Fibroblast of gingiva (primary cell): ENCODE results near the gene MAS1.

Source experiments
- DNase-seq: peaks from one replicate; pipeline ENCODE4 v3.0.0-alpha.2; 2011; ENCODE audit warnings: low read depth

Gene MAS1

DNA sequence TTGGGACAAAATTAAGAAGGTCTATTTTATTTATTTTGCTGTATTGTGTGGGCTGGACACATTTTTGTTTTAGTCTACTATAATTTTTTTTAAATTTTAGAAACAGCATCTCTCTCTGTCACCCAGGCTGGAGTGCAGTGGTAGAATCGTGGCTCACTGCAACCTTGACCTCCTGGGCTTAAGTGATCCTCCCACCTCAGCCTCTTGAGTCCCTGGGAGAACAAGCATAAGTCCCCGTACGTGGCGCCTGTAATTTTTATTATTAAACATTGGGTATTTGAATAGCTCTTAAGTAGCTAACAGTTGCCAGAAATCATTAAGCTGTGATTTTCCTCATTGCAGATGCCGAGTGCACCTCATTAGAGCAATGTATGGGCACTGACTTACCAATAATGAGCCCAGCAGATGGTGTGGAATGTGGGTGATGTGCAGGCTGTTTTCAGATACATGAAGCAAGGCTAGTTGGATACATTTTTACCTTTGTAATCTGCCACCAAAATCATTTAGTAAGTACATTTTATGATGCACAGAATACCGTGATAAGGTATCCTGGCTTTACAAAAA lies 10.3 kb upstream of the MAS1 start:
- DNase-seq: no peak

- no peak for DNase-seq
Measured at GRCh38 chr6:159884720-159885119, 6.1 kb upstream of the MAS1 start.

- DNase-seq: no peak
Measured at GRCh38 chr6:159886270-159886669, 4.5 kb upstream of the MAS1 start.

DNA sequence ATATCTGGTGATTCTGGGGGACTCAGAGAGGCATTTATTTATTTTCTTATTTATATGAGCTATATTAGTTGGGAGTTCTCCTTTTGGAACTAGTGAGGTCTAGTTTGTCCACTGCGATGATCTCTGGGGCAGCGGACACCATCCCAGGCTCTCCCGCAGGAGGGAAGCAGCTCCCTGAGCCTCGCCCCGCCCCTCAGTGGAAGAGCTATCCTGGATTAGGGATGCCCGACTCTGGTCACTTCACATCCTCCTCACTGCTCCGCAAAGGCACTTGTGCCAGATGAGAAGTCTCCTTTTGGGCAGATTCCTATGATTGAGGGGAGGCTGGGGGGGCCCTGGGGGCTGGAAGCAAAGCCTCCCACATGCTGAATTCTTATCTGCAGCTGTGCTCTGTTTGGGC lies 3.6 kb upstream of the MAS1 start:
- DNase-seq: no peak

GRCh38 chr6:159887761-159888160 lies 3.0 kb upstream of the MAS1 start:
- no peak for DNase-seq

DNA sequence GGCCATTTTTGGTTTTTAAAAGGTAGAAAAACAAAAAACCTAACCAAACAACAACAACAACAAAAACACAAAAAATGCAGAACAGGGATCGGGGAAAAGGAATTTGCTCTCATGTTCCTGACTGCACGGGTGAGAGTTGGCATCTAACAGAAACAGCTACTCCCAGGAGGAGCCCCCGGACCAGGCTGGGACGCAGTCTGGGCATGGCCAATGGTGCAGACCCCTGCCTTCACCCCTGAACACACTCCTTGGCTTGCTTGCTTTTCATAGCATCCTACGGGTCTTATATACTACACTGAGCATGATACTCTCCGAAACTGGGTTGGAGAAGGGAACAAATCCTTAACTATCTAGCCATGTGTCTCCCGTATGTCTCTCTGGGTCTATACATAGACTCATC lies 587 bp upstream of the MAS1 start:
- no peak for DNase-seq

DNA sequence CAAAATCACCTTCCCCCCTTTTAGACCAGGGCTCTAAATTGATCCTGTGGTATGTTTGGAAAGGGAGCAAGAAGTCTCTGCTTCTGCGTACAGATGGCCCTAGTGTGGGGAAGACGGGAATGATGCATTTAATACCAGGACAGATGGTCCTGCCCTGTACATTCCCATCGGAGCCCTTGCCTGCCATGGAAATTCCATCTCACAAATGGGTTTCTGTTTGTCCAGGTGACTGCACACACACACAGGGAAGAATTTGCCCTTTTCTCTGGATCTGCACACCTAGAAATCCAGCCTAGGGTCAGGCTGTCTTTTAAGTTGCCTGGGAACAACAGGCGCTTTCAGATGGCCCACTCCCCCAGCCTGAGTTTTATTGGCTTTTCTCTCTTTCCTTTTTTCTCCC lies 1.3 kb downstream of the MAS1 start:
- DNase-seq: no peak

DNA sequence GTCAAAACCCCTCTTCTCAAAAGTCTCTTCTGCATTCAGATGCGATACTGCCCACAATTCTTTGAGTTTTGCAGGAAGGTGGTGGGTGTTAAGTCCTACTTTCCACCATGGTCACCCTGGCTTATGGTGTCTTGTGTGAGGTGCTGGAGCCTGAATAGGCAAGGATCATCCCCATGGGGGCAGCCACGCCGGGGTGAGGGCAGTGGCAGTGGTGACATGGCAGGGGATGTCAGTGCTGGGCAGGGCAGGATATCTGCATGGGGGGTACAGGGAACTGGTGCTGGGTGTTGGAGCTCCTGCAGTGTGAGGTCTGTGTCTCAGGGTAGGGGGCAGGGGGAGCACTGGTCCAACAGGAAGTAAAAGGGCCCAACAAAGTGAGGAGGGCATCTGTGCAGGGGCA lies 2.3 kb downstream of the MAS1 start:
- no peak for DNase-seq

DNA sequence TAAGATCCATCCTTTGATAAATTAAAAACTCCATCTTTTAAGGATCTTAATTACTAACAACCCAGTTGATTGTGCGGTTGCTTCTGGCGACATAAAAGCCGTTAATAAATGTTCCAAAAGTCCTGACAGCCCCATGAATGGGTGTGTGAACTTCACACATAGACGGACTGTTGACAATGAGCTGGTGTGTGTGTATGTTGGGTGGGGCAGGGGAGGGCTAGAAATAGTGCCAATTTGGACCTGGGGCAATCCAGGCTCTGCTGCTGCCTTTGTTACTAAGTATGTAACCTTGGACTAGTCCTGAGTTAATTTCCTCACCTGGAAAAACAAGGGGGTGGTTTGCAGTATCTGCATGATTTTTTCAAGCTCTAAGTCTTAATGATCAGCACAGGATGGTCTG lies 4.2 kb downstream of the MAS1 start:
- DNase-seq: no peak

- no peak for DNase-seq
Measured at GRCh38 chr6:159897603-159898002, 6.8 kb downstream of the MAS1 start.

GRCh38 chr6:159898519-159898918 lies 7.7 kb downstream of the MAS1 start:
- no peak for DNase-seq

- DNase-seq: peak; percentile 91
Measured at GRCh38 chr6:159899994-159900745, 9.4 kb downstream of the MAS1 start.

DNA sequence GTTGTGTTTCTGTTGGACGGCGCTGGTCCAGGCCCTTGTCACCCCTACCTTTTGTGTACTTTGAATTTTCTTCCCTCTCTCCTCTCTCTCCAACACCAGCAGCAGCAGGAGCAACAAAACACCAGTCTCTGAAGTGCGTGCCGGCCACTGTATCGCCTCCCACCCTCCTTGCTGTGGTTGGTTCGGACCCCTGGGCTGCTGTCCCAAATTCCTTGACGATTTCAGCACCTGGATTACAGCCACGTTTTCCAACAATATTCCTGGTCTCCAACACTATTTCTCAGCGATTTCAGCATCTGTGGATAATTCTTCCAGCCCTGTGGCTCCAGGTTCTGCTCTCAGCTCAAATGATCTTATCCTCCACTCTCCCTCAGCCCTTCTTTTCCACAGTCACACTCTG lies 11.8 kb downstream of the MAS1 start:
- DNase-seq: no peak

GRCh38 chr6:159904497-159904911 lies 13.7 kb downstream of the MAS1 start:
- no peak for DNase-seq

DNA sequence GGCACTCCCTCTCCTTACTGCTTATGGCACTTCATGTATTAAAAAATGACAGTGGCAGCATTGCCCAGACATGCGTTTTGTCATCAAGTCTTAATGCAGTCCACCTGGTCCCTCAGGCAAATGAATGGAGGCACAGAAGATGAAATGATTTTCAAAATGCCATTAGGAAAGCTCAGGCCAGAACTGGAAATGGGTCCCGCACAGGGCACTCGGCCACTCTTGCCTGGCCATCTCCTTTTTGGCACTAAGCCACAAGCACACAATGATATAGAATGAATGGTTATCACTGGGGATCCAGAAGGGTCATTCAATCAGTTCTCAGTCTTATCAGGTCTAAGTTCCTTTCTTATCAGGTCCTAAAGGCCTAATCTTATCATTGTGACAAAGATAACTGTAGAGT lies 15.6 kb downstream of the MAS1 start:
- no peak for DNase-seq

GRCh38 chr6:159908535-159908934 lies 17.7 kb downstream of the MAS1 start:
- peak; percentile 82 for DNase-seq

- DNase-seq: no peak
Measured at GRCh38 chr6:159908979-159909378, 18.2 kb downstream of the MAS1 start.

DNA sequence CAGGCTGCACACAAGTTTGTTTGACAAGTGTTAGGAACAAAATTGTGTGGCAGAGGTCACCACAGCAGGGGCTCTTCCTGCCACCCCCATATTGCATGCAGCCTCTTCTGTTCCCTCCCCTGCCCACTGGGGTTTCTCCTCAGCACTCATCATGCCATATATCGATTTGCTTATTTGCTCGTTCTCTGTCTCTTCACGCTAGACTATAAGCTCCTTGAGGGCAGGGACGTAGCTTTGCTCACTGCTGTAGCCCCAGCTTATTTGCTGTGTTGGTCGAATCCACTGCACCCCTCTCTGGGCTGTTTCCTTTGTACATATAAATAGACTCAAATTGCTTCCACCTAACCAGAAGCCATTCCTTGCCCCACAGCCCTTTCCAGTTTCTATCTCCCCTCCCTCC lies 19.6 kb downstream of the MAS1 start:
- no peak for DNase-seq

GRCh38 chr6:159913375-159913774 lies 22.6 kb downstream of the MAS1 start:
- no peak for DNase-seq

- no peak for DNase-seq
Measured at GRCh38 chr6:159913862-159914564, 23.2 kb downstream of the MAS1 start.

DNA sequence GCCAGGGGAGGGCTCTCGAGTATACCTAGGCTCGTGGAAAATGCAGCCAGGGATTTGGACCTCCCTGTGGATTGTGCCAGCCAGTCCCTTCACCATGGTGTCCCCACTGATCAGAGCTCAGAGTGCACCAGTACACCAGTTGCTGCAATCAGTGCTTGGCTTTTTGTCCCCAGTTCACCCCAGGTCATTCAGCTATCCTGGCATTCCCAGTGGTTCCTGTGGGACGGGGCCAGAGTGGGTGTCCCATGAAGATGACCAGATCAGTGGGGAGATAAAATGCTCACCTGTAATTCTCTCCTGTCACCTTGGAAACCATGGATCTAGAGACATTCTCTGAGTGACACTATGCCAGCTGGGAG lies 23.8 kb downstream of the MAS1 start:
- DNase-seq: no peak

- no peak for DNase-seq
Measured at GRCh38 chr6:159915397-159915796, 24.6 kb downstream of the MAS1 start.

DNA sequence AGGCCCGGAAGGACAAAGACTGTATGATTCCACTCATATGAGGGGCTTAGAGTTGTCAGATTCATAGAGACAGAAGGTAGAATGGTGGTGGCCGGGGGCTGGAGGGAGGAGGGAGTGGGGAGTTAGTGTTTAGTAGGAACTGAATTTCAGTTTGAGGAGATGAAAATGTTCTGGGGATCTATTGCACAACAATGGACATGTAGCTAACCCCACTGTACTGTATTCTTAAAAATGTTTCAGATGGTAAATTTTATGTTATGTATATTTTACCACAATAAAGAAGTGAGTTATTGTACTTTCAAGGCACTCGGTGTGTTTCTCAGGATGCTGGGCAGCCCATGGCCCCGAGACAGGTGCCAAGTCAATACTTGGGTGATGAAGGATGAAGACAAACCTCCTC lies 25.4 kb downstream of the MAS1 start:
- no peak for DNase-seq

- no peak for DNase-seq
Measured at GRCh38 chr6:159916752-159917151, 26.0 kb downstream of the MAS1 start.
